Suppressor macrophage (primary cell): ENCODE data around the gene EEIG2.

ENCODE experiments used
- DNase-seq, 4 experiments: peaks; one replicate each; pipeline ENCODE4 v3.0.0-alpha.2; 2020 to 2022

The EEIG2 gene

DNA sequence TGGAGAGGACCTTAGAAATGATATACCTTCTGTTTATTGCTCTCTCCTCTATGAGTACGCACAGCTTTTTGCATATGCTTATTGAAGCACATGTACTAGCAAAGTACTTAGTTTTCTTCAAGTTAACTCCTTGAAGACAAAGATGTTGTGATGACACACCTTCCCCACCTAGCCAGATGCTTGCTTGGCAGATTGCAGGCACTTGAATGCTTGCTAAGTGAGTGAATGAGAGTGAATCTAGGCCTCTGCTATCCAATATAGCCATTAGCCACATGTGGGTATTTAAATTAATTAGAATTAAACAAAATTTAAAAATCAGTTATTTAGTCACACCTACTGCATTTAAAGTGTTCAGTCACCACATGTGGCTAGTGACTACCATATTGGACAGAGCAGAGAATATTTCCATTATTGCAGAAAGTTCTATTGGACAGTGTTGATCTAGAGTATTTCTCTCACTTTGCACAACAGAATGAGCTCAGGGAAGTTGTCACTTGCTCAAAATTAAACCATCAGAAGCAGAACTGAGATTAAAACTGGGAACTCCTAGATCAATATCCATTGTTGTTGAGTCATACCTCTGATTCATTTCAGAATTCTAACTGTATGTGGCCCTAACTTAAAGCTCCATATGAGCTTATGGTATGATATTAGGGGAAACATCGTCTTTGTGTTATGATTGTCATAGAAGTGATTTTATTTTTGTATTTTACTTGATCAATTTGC, 8.6 kb upstream of the EEIG2 start:
- DNase-seq: peak; percentile 41 to 91 (median 74)

- DNase-seq: no peak
These were observed 6.0 kb upstream of the EEIG2 start for GRCh38 chr1:108553905-108554304.

- DNase-seq: no peak
These were observed 5.0 kb upstream of the EEIG2 start for GRCh38 chr1:108554682-108555427.

DNA sequence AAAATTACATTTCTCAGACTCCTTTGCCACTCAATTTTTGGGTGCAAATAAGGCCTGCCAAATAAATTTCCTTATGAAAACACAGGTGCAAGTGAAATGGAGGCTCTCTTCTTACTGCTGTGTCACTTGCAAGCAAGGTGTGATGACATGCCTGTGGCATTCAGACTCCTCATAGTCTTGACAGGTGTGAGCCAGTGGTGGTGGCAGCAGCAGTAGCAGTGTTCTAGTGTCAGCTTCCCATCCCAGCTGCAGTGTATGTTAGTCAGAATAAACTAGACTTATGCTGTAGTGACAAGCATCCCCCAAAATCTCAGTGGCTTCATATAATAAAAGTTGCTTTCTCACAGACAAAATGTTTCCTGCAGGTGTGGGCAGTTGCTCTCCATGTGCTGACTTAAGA, 3.8 kb upstream of the EEIG2 start:
- no peak for DNase-seq

- DNase-seq: peak; percentile 80 to 95 (median 90)
These were observed 3.4 kb upstream of the EEIG2 start for GRCh38 chr1:108556499-108556898.

DNA sequence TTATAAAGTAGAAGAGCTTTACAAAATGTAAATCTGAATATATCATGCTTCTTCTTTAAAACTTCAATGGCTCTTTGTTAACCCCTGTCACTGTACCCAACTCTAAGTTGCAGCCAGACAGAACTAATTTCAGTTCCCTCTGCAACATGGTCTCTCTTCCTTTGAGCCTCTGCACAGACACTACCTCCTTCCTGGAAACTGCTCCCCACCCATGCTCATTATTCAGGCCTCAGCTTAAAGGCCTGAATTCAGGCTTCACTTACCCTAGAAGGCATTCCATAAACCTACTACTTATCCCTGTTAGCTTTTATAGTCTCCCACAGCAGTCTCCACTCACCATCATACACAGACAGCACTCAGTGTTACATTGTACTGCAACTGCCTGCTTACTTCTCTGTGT, 2.6 kb upstream of the EEIG2 start:
- DNase-seq: peak; percentile 12 to 66 (median 49)

DNA sequence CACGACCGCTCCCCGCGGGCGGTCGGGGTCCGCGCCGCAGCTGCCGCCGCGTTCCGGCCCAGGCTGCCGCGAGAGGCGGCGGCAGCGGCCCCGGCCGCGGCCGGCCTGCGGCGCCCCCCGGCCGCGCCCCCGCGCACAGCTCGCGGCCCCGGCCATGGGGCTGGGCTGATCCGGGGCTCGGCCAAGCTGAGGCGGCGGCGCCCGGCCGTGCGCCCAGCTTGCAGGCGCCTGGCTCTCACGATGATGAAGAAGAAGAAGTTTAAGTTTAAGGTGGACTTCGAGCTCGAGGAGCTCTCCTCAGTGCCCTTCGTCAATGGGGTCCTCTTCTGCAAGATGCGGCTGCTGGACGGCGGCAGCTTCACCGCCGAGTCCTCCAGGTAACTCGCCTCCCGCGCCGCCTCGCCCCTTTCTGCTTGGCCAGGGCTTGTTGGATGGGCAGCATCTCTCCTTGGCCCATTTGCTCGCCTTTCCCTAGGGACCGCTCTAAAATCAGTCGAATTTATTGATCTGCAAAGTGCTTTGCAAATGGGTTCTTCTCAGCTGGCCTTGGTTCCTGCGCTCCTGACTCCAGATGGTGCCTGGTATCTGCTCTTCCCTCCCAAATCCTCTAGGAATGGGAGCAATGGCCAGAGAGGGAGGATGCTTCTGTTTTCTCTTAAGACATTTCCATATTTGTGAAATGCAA, 431 bp downstream of the EEIG2 start:
- peak in 1 of 4 experiments; percentile 17 for DNase-seq

GRCh38 chr1:108560874-108561459, 1.1 kb downstream of the EEIG2 start:
- peak; percentile 80 to 90 (median 83) for DNase-seq

DNA sequence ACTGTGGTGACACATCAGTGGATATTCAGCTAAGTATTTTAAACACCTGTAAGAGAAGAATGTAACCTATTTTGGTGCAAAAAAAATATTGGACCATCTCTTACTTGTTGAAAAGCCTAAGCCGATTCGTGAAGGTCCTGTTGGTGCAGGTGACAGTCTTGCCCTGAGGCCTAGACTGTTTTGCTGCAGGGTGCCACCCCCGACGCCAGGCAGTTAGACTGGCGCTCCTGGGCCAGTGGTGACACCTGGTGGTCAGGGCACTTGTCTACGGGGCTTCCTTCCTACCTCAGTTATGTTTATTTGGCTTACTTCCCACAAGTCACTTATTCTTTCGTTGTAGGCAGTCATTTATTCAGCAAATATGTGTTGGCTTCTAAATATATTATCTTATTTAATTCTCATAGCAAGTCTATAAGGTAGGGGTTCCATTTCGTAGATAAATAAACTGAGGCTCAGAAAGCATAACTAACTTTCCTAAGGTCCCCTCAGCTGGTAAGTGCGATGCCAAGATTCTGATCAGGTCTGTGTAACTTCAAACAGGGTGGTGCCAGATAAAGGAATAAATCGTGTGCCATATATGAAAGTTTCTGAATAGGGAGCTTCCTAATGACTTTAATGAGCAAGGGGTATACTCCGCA, 1.9 kb downstream of the EEIG2 start:
- peak; percentile 67 to 89 (median 80) for DNase-seq

- no peak for DNase-seq
These were observed 3.9 kb downstream of the EEIG2 start for GRCh38 chr1:108563808-108564207.

DNA sequence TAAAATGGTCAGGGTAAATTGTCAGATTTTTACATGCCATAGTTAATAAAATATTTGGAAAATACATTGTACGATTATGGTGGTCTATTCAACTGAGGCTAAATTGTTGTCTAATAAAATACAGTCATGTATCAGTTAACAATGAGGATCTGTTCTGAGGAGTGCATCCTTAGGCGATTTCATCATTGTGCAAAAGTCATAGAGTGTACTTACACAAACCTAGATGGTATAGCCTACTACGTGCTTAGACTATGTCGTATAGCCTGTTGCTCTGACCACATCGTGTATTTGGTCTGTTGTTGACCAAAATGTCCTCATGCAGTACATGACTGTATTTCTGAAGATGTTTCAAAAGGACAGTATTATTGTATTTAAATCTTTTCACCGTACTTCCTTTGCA, 5.2 kb downstream of the EEIG2 start:
- DNase-seq: no peak

- no peak for DNase-seq
These were observed 5.6 kb downstream of the EEIG2 start for GRCh38 chr1:108565512-108565911.

DNA sequence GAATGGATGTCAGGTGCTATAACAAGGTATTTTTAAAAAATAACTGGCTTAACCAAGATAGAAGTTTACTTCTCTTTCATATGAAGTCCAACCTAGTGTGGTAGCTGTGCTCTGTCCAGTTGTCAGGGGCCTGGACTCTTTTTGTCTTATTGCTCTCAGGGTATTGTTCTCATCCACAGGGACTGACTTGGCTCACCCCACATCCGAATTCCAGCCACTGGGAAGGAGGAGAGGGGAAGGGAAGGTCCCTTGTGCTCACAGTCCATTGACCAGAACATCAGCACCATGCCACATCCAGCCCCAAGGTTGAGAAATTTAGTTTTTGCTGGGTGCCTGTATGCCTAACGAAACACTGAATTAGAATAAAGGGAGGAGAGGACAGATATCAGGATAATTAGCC, 8.7 kb downstream of the EEIG2 start:
- DNase-seq: no peak

DNA sequence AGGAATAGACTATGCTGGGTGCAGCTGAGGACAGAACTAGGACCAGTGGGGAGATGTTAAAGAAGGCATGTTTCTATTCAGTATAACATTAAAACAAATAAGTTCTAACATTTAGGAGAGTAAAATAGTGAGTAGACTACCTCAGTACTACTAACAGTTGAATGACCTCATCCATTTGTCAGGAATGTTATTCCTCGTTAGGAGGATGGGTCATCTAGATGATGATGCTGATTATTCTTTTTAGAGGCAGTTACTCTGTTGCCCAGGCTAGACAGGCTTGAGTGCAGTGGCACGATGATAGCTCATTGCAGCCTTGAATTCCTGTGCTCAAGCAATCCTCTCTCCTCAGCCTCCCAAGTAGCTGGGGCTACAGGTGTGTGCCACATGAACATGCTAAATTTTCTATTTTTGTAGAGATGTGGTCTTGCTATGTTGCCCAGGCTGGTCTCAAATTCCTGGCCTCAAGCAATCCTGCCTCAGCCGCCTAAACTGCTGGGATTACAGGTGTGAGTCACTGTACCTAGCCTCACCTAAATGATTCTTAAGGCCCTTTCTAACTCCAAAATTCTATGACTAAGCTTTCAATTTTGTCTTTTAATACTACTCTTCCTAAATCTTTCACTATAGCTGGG, 9.3 kb downstream of the EEIG2 start:
- DNase-seq: no peak

- peak in 3 of 4 experiments; percentile 50 to 66 (median 58) for DNase-seq
These were observed 10.2 kb downstream of the EEIG2 start for GRCh38 chr1:108570128-108570527.

- no peak for DNase-seq
These were observed 11.1 kb downstream of the EEIG2 start for GRCh38 chr1:108570998-108571401.

- no peak for DNase-seq
These were observed 12.3 kb downstream of the EEIG2 start for GRCh38 chr1:108572182-108572581.

GRCh38 chr1:108573183-108573582, 13.3 kb downstream of the EEIG2 start:
- DNase-seq: no peak

- DNase-seq: no peak
These were observed 14.1 kb downstream of the EEIG2 start for GRCh38 chr1:108574008-108574407.

- DNase-seq: no peak
These were observed 15.5 kb downstream of the EEIG2 start for GRCh38 chr1:108575375-108575774.

DNA sequence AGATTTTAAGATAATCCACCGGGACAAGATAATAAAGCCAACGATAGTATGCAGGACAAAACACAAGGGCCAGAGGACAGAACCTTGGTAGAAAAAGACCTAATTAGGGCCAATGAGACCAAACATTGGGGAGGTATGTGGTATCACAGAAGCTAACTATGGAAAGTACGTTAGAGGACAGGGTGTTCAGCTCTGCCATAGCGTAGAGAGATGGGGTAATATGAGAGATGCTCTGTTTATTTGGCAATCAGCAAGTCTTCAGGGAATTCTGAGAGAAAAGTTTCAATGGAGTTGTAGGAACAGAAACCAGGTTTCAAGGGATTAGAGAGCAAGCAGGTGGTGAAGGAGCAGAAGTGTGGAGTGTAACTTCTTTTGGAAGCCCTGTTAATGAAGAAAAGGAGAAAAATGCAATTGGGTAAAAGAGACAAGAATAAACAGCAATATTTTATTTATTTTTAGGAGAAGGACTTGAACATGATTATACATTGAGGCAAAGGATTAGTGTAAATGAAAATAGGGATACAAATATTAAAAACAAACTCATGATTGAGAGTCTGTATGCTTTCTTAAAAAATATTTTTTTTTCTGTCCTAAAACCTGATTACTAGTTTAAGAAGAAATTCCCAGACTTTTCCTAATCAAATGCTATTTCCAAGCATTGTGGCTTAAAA, 24.0 kb downstream of the EEIG2 start:
- no peak for DNase-seq
